ENCODE measurements around the gene CYFIP2.

The CYFIP2 gene

DNA sequence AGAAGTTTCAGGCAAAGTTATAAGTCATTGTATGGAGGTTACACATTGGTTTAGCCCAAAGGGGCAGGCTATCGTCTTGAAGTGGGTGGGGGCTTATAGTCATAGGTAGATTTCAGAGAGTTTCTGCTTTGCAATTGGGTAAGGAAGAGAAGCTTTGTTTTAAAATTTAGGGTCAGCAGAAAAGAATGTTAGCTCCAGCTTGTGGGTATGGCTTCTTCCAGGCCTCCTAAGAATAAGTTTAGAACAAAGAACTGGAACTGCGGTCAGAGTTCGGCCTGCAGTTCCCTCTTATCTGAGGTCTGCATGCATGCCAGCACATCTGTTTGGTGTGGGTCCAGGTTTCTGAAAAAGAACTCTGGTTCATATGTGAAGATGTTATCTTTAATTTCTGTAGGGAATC, 96.1 kb downstream of the CYFIP2 start:
- Histone ChIP-seq H3K36me3 (ENCODE audit: insufficient read depth, low read length) (no peaks in the 10 kb centered on the region), H3K4me1 (ENCODE audit: control insufficient read depth, insufficient read depth, low read length, unreplicated experiment) (peaks cover 2% of the 10 kb centered on the region), H3K27ac (ENCODE audit: low read depth, low read length) (no peak overlapping the region), H3K27me3 (ENCODE audit: insufficient read depth, low read length) (peaks cover 4% of the 10 kb centered on the region; the same call in 1 of the 2 replicates), H3K79me2 (ENCODE audit: control insufficient read depth, insufficient read depth, low read length, unreplicated experiment) (no peaks in the 10 kb centered on the region), H3K4me3 (ENCODE audit: low read depth, low read length) (no peak overlapping the region), H2AFZ (ENCODE audit: low read length, unreplicated experiment) (no peak overlapping the region)

- H2AFZ ChIP-seq (ENCODE audit: low read length, unreplicated experiment) = no peak overlapping the region
Measured at GRCh38 chr5:157362502-157362901, 96.6 kb downstream of the CYFIP2 start.

DNA sequence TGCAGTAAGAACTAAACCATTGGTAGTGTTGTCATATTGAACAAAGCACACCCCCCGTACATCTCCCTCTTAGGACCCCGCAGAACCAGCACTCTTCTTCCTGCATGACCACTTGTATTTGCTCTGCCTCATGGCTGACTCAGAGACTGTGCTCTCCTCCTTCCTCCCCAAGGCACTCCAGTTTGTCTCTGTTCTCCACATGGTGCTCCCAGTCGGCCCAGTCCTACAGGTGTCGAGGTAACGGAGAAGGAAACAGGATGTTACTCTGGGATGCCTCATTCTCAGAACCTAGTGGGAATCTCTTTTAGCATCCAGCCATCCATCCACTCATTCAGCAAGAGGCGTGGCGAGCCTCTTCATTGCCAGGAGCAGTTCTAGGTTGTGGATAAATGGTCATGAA, 97.1 kb downstream of the CYFIP2 start:
- H2AFZ ChIP-seq (ENCODE audit: low read length, unreplicated experiment) = no peak overlapping the region
- H3K4me1 ChIP-seq (ENCODE audit: control insufficient read depth, insufficient read depth, low read length, unreplicated experiment) = peaks cover 5% of the 10 kb centered on the region
- H3K27me3 ChIP-seq (ENCODE audit: insufficient read depth, low read length) = peaks cover 4% of the 10 kb centered on the region; the same call in 1 of the 2 replicates
- no peaks in the 10 kb centered on the region for H3K36me3 ChIP-seq (ENCODE audit: insufficient read depth, low read length)
- H3K4me3 ChIP-seq (ENCODE audit: low read depth, low read length) = no peak overlapping the region
- no peaks in the 10 kb centered on the region for H3K79me2 ChIP-seq (ENCODE audit: control insufficient read depth, insufficient read depth, low read length, unreplicated experiment)
- H3K27ac ChIP-seq (ENCODE audit: low read depth, low read length) = no peak overlapping the region

More at GRCh38 chr5:157362502-157362901, 96.6 kb downstream of the CYFIP2 start:
- no peak overlapping the region for H3K27ac ChIP-seq (ENCODE audit: low read depth, low read length)
- H3K4me1 ChIP-seq (ENCODE audit: control insufficient read depth, insufficient read depth, low read length, unreplicated experiment) = peaks cover 5% of the 10 kb centered on the region
- no peaks in the 10 kb centered on the region for H3K36me3 ChIP-seq (ENCODE audit: insufficient read depth, low read length)
- no peak overlapping the region for H3K4me3 ChIP-seq (ENCODE audit: low read depth, low read length)
- H3K79me2 ChIP-seq (ENCODE audit: control insufficient read depth, insufficient read depth, low read length, unreplicated experiment) = no peaks in the 10 kb centered on the region
- H3K27me3 ChIP-seq (ENCODE audit: insufficient read depth, low read length) = peaks cover 4% of the 10 kb centered on the region; the same call in 1 of the 2 replicates

DNA sequence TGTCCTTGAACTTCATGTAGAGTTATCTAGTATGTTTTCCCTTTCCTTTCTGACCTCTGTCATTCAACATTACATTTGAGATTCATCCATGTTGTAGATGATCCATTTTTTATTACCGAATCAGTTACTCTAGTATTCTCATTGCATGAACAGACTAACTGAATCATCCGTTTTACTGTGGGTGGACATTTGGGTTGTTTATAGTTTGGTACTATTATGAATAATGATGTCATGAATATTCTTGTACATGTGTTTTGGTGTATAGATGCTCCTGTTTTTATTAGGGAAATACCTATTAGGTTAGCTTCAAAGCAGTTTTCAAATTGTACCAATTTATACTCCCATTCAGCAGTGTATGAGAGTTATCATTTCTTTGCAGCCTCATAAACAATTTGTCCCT, 99.8 kb downstream of the CYFIP2 start:
- Histone ChIP-seq H2AFZ (ENCODE audit: low read length, unreplicated experiment) (no peak overlapping the region), H3K4me1 (ENCODE audit: control insufficient read depth, insufficient read depth, low read length, unreplicated experiment) (peaks cover 5% of the 10 kb centered on the region), H3K27me3 (ENCODE audit: insufficient read depth, low read length) (peaks cover 4% of the 10 kb centered on the region; the same call in 1 of the 2 replicates), H3K79me2 (ENCODE audit: control insufficient read depth, insufficient read depth, low read length, unreplicated experiment) (no peaks in the 10 kb centered on the region), H3K36me3 (ENCODE audit: insufficient read depth, low read length) (no peaks in the 10 kb centered on the region), H3K27ac (ENCODE audit: low read depth, low read length) (no peak overlapping the region), H3K4me3 (ENCODE audit: low read depth, low read length) (no peak overlapping the region)

GRCh38 chr5:157366741-157367674, 101.1 kb downstream of the CYFIP2 start:
- no peak overlapping the region for H3K4me3 ChIP-seq (ENCODE audit: low read depth, low read length)
- no peak overlapping the region for H3K27ac ChIP-seq (ENCODE audit: low read depth, low read length)
- no peak overlapping the region for H2AFZ ChIP-seq (ENCODE audit: low read length, unreplicated experiment)
- no peaks in the 10 kb centered on the region for H3K79me2 ChIP-seq (ENCODE audit: control insufficient read depth, insufficient read depth, low read length, unreplicated experiment)
- peaks cover 4% of the 10 kb centered on the region; the same call in 1 of the 2 replicates for H3K27me3 ChIP-seq (ENCODE audit: insufficient read depth, low read length)
- no peaks in the 10 kb centered on the region for H3K36me3 ChIP-seq (ENCODE audit: insufficient read depth, low read length)
- H3K4me1 ChIP-seq (ENCODE audit: control insufficient read depth, insufficient read depth, low read length, unreplicated experiment) = peaks cover 10% of the 10 kb centered on the region

DNA sequence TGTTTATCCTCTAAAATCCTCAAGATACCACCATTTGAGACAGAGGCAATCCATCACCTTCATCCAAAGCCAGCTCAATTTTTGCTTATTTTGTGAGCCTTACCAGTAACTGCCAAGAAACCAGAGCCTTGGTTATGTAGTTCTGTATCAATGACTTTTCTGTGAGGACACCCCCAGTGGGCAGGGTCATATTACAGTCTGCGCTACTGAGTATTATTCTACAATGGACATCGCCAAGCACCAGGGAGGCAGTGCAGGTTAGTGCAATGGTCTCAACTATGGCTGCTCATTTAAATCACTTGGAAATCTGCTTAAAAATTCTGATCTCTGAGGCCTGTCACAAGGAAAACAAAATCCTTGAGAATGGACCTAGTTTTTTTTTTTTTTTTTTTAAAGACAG, 103.6 kb downstream of the CYFIP2 start:
- H3K36me3 ChIP-seq (ENCODE audit: insufficient read depth, low read length) = no peaks in the 10 kb centered on the region
- peaks cover 16% of the 10 kb centered on the region for H3K4me1 ChIP-seq (ENCODE audit: control insufficient read depth, insufficient read depth, low read length, unreplicated experiment)
- H3K4me3 ChIP-seq (ENCODE audit: low read depth, low read length) = no peak overlapping the region
- peaks cover under 1% of the 10 kb centered on the region; the same call in 1 of the 2 replicates for H3K27me3 ChIP-seq (ENCODE audit: insufficient read depth, low read length)
- no peaks in the 10 kb centered on the region for H3K79me2 ChIP-seq (ENCODE audit: control insufficient read depth, insufficient read depth, low read length, unreplicated experiment)
- H3K27ac ChIP-seq (ENCODE audit: low read depth, low read length) = no peak overlapping the region
- no peak overlapping the region for H2AFZ ChIP-seq (ENCODE audit: low read length, unreplicated experiment)

- Histone ChIP-seq H3K36me3 (ENCODE audit: insufficient read depth, low read length) (no peaks in the 10 kb centered on the region), H3K27me3 (ENCODE audit: insufficient read depth, low read length) (no peaks in the 10 kb centered on the region), H3K4me3 (ENCODE audit: low read depth, low read length) (no peak overlapping the region), H3K79me2 (ENCODE audit: control insufficient read depth, insufficient read depth, low read length, unreplicated experiment) (no peaks in the 10 kb centered on the region), H3K27ac (ENCODE audit: low read depth, low read length) (no peak overlapping the region), H3K4me1 (ENCODE audit: control insufficient read depth, insufficient read depth, low read length, unreplicated experiment) (peaks cover 16% of the 10 kb centered on the region), H2AFZ (ENCODE audit: low read length, unreplicated experiment) (no peak overlapping the region)
Measured at GRCh38 chr5:157370967-157371366, 105.0 kb downstream of the CYFIP2 start.

GRCh38 chr5:157371655-157372471, 105.9 kb downstream of the CYFIP2 start:
- no peak overlapping the region for H2AFZ ChIP-seq (ENCODE audit: low read length, unreplicated experiment)
- H3K27ac ChIP-seq (ENCODE audit: low read depth, low read length) = peak overlapping the region; percentile 24
- H3K79me2 ChIP-seq (ENCODE audit: control insufficient read depth, insufficient read depth, low read length, unreplicated experiment) = no peaks in the 10 kb centered on the region
- no peak overlapping the region for H3K4me3 ChIP-seq (ENCODE audit: low read depth, low read length)
- H3K27me3 ChIP-seq (ENCODE audit: insufficient read depth, low read length) = no peaks in the 10 kb centered on the region
- no peaks in the 10 kb centered on the region for H3K36me3 ChIP-seq (ENCODE audit: insufficient read depth, low read length)
- peaks cover 16% of the 10 kb centered on the region for H3K4me1 ChIP-seq (ENCODE audit: control insufficient read depth, insufficient read depth, low read length, unreplicated experiment)

GRCh38 chr5:157372472-157372822, 106.5 kb downstream of the CYFIP2 start:
- no peaks in the 10 kb centered on the region for H3K27me3 ChIP-seq (ENCODE audit: insufficient read depth, low read length)
- peak overlapping the region; percentile 24 for H3K27ac ChIP-seq (ENCODE audit: low read depth, low read length)
- H3K36me3 ChIP-seq (ENCODE audit: insufficient read depth, low read length) = no peaks in the 10 kb centered on the region
- H3K79me2 ChIP-seq (ENCODE audit: control insufficient read depth, insufficient read depth, low read length, unreplicated experiment) = no peaks in the 10 kb centered on the region
- no peak overlapping the region for H2AFZ ChIP-seq (ENCODE audit: low read length, unreplicated experiment)
- peaks cover 11% of the 10 kb centered on the region for H3K4me1 ChIP-seq (ENCODE audit: control insufficient read depth, insufficient read depth, low read length, unreplicated experiment)
- H3K4me3 ChIP-seq (ENCODE audit: low read depth, low read length) = no peak overlapping the region

GRCh38 chr5:157378509-157378908, 112.6 kb downstream of the CYFIP2 start:
- Histone ChIP-seq H3K4me3 (ENCODE audit: low read depth, low read length) (no peak overlapping the region), H3K27ac (ENCODE audit: low read depth, low read length) (no peak overlapping the region), H3K79me2 (ENCODE audit: control insufficient read depth, insufficient read depth, low read length, unreplicated experiment) (no peaks in the 10 kb centered on the region), H2AFZ (ENCODE audit: low read length, unreplicated experiment) (no peak overlapping the region), H3K36me3 (ENCODE audit: insufficient read depth, low read length) (no peaks in the 10 kb centered on the region), H3K27me3 (ENCODE audit: insufficient read depth, low read length) (no peaks in the 10 kb centered on the region), H3K4me1 (ENCODE audit: control insufficient read depth, insufficient read depth, low read length, unreplicated experiment) (peaks cover 5% of the 10 kb centered on the region)

Data from ACC112 (cell line).